NK-92 treated with Interleukin-12 subunit alpha and Interleukin-12 subunit beta, amount 100 ng/mL, for 24 hours (cell line): ENCODE measurements around the gene LHFPL2.
"Not testable (repeated sequence)": the region's sequence is repeated elsewhere in the genome, so short reads cannot be mapped to it uniquely, and the experiment has no call there.

Source experiments
- DNase-seq: peaks from one replicate; lab custom pipeline; 2025; lab: John Stamatoyannopoulos, UW

Gene LHFPL2

GRCh38 chr5:78500871-78501270, 147.7 kb downstream of the LHFPL2 start:
- no peak for DNase-seq

DNA sequence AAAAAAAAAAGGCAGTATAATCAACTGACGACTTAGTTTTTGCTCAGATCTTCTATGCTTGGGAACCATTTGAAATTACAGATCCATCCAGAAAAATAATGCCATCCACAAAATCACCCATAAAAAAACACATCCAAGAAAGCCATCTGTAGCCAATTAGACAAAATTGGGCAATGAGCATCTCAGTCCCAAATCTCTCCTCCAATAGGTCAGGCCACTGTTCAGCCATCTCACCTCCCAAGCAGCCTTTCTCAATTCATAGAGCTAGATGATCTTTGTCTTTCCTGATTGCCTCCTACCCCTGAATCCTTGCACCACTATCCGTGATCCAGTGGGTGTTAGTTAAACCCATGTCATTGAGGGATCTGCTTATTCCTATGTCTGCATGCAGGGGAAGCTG, 148.5 kb downstream of the LHFPL2 start:
- no peak for DNase-seq

DNA sequence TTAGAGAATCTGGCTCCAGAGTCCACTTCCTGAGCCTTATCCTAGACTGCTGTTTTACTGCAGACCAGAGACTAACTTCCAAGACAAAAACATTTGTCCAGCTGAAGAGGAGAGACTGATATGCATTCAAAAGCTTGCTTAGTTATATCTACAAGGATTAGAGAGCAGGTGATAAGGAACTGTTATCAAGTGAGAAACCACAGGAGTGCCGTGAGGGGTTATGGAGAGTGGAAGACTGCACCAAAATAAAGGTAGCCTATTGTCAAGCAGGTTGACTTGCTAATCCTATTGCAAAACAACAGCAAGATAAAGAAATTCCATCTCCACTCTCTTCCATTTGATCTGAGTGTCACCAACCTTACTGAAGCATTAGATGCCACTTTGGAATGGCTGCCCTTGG, 149.1 kb downstream of the LHFPL2 start:
- DNase-seq = no peak

GRCh38 chr5:78497573-78498533, 150.7 kb downstream of the LHFPL2 start:
- no peak for DNase-seq

DNA sequence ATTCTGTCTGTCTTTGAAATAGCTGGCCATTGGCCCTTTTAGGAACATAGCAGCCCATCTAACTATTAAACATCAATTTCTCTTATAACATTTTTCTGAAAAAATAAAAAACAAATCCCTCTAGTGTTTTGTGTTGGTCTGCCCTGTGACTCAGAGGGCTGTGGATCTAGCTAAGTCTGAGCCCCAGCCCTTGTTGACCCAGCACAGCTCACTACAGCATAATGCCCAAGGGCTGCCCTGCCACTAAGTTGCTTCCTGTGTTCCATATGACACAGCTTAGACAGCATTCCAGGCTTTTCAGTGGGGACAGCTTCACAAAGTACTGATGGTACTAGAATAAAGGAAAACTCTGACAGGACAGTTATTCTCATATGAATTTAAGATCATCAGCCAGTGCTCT, 152.2 kb downstream of the LHFPL2 start:
- no peak for DNase-seq

DNA sequence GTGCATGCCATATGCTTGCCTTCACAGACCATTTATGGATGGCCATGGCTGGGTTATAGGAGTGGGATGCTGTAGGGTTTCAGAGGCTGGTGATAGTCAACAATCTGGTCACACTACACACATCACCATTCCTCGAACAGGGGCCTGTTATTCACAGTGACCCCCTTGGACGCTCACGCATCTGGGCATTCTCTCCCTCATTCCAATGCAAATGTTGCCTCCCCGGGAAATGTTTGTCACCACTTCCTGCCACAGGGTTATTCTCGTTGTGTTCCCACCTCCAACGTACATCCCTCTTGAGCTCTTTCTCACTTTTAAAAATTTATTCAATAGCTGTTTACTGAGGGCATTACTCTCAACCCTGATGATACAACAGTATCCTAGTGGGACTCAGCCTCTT, 152.8 kb downstream of the LHFPL2 start:
- DNase-seq = no peak

DNA sequence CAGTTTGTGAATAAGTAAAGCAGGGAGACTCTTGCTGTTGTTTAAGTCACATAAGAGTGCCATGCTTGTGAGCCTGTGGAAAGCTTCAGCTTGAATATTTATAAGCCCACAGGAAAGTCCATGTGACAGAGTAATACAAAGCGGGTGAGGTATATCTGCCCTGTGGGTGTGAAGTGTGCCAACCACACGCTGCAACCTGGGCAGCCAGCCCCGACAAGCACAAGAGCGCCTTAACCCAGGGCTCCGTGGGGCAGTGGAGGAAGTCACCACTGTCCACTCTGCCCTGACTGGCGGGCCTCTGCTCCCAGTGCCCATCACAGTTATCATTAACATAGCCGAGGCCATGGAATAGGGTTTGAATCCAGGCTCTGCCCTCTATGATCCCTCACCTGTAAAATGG, 155.9 kb downstream of the LHFPL2 start:
- DNase-seq = no peak

GRCh38 chr5:78492224-78492623, 156.3 kb downstream of the LHFPL2 start:
- no peak for DNase-seq

DNA sequence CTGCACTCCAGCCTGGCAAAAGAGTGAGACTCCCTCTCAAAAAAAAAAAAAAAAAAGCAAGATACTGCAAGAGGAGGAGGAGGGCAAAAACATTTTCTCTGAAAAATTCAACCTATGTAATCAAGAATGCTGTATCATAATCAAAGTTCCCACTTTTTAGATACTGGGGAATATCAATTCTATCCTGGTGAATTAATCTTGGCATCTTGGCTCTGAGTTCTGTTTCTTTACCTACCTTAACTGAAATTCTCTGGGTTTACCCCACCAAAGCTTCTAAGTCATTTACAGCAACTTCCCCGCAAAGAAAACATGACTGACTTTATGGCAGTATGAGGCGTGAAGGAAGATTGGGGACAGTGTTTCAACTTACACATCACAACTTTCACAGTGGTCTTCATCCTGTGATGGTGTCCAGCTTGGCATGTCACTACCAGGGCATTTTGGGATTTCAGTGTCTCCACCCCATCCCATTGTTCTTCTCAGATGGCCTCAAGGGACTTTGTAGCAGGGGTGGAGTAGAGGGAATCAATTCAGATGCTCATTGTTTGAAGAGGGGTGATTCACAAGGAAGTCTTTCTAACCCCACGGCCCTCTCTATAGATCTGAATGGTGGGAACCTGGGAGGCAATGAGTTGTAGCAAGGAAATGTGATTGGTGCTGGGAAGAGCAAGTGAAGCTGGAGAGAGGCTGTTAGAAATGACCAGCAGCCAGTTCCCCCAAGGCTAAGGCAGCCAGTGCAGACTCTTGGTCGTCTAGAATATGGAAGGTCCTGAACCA, 157.7 kb downstream of the LHFPL2 start:
- DNase-seq = no peak

DNA sequence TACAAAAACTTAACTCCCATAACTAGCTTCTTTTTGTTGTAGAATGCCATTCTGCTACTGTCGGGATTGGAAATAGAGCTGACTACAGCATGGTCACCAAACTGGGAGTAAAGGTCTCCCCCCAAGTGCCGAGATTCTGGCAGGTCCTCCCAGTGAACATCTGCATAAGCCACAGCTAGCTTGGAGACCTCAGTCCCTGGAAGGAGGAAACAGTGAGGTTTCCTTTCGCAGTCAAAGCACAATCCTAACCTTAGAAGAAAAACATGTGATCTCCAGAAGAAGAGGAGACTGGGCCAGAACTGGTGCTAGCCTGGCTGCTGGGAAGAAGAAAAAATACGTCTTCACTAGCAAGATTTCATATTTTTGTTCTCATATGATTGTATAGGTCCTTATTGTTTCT, 160.7 kb downstream of the LHFPL2 start:
- DNase-seq = no peak

- no peak for DNase-seq
Measured at GRCh38 chr5:78486218-78486617, 162.4 kb downstream of the LHFPL2 start.

DNA sequence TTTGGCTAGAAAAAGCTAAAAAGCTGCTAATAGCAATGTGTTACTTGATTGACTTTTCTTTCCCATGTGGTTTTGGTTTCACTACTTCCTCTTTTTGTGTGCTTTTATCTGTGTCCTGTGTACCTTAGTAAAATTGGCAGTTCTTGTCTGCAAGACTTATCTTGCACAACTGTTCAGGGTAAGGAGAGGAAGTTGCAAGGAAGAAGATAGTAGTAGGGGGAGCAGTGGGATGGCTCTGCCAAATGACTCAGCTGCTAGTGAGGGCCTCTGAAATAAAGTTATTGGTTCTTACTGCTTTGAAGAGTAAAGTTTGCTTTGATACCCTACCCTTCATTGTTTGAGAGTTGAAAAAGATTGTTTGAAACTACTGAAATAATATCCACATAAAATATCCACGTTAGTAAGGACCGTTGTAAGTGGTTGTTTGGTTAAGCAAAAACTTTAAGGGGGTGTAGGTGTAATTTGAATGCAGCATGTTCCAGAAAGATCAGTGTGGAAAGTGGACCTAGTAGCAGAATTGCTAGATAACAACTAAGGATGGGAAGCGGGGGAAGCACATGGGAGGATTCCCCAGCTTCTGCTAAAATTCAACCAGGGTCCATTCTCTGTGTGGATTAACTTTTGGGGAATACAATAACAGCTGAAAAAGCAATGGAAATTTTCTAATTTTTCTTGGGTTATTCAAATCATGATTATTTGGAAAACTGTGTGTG, 164.6 kb downstream of the LHFPL2 start:
- DNase-seq = peak; percentile 8

DNA sequence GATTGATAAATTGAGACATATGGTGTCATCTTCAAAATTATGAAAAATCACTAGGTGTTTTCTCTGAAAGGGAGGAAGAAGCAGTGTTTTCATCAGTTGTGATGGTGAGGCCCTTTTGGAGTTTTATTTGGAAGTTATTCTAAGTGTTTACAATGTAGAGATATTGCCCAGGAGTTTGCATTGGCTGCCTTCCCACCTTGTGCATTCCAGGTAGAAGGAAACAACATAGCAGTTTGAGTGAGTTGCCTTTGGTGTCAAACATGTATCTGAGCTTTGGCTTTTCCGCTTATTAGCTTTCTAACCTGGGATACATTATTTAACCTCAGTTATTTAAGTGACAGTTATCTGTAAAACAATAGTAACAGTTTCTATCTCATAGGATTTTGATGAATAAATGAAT, 165.6 kb downstream of the LHFPL2 start:
- DNase-seq = no peak

GRCh38 chr5:78476795-78477194, 171.8 kb downstream of the LHFPL2 start:
- no peak for DNase-seq

- DNase-seq = no peak
Measured at GRCh38 chr5:78475370-78475769, 173.2 kb downstream of the LHFPL2 start.

- DNase-seq = no peak
Measured at GRCh38 chr5:78473751-78474150, 174.8 kb downstream of the LHFPL2 start.

DNA sequence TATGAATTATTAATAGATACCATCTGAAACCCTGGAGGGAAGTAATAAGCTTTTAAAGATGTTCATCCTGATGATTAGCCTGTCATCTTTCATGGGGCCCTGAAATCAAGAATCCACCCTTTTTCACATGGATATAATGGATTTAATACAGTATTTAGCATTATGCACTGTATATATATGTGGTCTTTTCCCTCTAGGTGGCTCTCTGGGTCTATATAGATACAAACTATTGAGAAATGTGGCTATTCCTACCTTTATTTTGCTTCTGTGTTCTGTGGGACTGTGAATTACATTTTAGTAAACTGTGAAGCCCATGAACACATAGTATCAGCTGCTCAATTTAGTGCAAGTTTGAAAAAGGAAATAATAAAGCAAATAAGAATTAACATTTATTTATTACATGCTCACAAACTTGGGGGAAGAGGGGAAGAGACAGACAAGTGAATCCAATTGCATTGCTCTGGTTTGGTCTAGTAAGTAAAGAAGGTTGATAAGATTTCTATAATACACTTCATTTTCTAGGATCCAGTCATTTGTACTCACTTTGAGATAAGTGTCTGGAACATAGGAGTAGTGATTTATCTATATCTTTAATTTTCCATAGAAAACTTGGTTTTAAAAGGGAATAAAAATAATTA, 176.0 kb downstream of the LHFPL2 start:
- no peak for DNase-seq

GRCh38 chr5:78471896-78472295, 176.7 kb downstream of the LHFPL2 start:
- no peak for DNase-seq

GRCh38 chr5:78467752-78468357, 180.7 kb downstream of the LHFPL2 start:
- DNase-seq = no peak

DNA sequence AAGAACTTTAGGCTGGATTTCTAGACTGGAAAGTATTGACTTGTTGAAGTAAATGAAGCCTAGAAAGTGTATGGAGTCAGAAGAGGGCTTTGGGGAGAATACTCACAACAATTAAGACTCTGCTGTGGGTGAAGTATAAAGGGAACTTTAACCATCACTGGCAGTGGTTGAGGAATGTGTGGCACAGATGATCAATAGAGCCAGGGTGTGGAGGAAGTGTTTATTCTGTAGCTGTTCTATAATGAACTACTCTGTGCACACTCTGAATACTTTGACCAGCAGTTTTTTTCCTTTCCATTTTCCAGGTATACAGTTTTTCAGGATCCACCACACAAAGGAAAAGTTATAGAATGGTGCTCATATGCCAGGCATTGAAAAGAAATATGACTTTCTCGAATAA, 181.4 kb downstream of the LHFPL2 start:
- DNase-seq = no peak

GRCh38 chr5:78458843-78459242, 189.7 kb downstream of the LHFPL2 start:
- no peak for DNase-seq

DNA sequence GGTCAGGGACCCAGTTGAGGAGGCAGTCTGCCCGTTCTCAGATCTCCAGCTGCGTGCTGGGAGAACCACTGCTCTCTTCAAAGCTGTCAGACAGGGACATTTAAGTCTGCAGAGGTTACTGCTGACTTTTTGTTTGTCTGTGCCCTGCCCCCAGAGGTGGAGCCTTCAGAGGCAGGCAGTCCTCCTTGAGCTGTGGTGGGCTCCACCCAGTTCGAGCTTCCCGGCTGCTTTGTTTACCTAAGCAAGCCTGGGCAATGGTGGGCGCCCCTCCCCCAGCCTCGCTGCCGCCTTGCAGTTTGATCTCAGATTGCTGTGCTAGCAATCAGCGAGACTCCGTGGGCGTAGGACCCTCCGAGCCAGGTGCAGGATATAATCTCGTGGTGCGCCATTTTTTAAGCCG, 191.1 kb downstream of the LHFPL2 start:
- DNase-seq = not testable (repeated sequence)
